DMS53 treated with DMSO at 0.1 percent for 48 hours (cell line): ENCODE measurements around the gene ADRM1.

ENCODE experiments used
- DNase-seq: peaks from one replicate; lab custom pipeline; 2025; ENCODE audit not compliant: unreplicated experiment; lab: John Stamatoyannopoulos, UW

ADRM1 gene

GRCh38 chr20:62323146-62323979 is 20.6 kb downstream of the ADRM1 start:
- no peak for DNase-seq

- DNase-seq: no peak
Observed at GRCh38 chr20:62323980-62324906, 21.4 kb downstream of the ADRM1 start.

- no peak for DNase-seq
Observed at GRCh38 chr20:62325172-62325905, 22.5 kb downstream of the ADRM1 start.

- no peak for DNase-seq
Observed at GRCh38 chr20:62326559-62326958, 23.8 kb downstream of the ADRM1 start.

- DNase-seq: no peak
Observed at GRCh38 chr20:62326959-62327725, 24.3 kb downstream of the ADRM1 start.

- DNase-seq: no peak
Observed at GRCh38 chr20:62327726-62328495, 25.1 kb downstream of the ADRM1 start.

- DNase-seq: no peak
Observed at GRCh38 chr20:62328684-62329388, 26.0 kb downstream of the ADRM1 start.

GRCh38 chr20:62329389-62330377 is 26.9 kb downstream of the ADRM1 start:
- DNase-seq: no peak

- DNase-seq: no peak
Observed at GRCh38 chr20:62330576-62331317, 27.9 kb downstream of the ADRM1 start.

GRCh38 chr20:62331347-62331746 is 28.6 kb downstream of the ADRM1 start:
- no peak for DNase-seq

- DNase-seq: no peak
Observed at GRCh38 chr20:62332421-62332820, 29.6 kb downstream of the ADRM1 start.

- no peak for DNase-seq
Observed at GRCh38 chr20:62332989-62333819, 30.4 kb downstream of the ADRM1 start.

- no peak for DNase-seq
Observed at GRCh38 chr20:62333820-62334595, 31.2 kb downstream of the ADRM1 start.

GRCh38 chr20:62334881-62335280 is 32.1 kb downstream of the ADRM1 start:
- DNase-seq: no peak

GRCh38 chr20:62335532-62335931 is 32.7 kb downstream of the ADRM1 start:
- no peak for DNase-seq

GRCh38 chr20:62336329-62336728 is 33.5 kb downstream of the ADRM1 start:
- DNase-seq: no peak
